Adrenal gland (tissue), 19 donors: ENCODE data around the gene TMCO6. TPM values are rescaled to one million over a fixed set of nuclear protein-coding genes. Genes with fewer than 3 reads are reported as not detected.
"Not testable (repeated sequence)": the region's sequence is repeated elsewhere in the genome, so short reads cannot be mapped to it uniquely, and the experiment has no call there.

Experiments
- DNase-seq, 7 donors: peaks; one replicate each; pipeline ENCODE4 v3.0.0-alpha.2; 2019 to 2020
- H3K27ac ChIP-seq, 5 donors: fragments of 200-600 bp; sonication (generic) in 4 of 5; 1 replicate in 3 of 5; 2 replicates in 2 of 5; pipeline versions ENCODE4 v1.5.1 to v1.8.0; 2016 to 2020; ENCODE audit warnings: mild to moderate bottlenecking in 1 of 5
- H3K27me3 ChIP-seq: fragments of 200-600 bp; 2 replicates; pipeline ENCODE4 v1.8.0; 2021
- H3K36me3 ChIP-seq, 2 donors: fragments of 200-600 bp; replicated peaks in 1 of 2; 1 replicate in 1 of 2; 2 replicates in 1 of 2; pipeline versions ENCODE4 v1.5.1 to v1.8.0; 2018 to 2022
- H3K4me1 ChIP-seq, 2 donors: fragments of 200-600 bp; replicated peaks in 1 of 2; 1 replicate in 1 of 2; 2 replicates in 1 of 2; pipeline versions ENCODE4 v1.5.1 to v1.8.0; 2018 to 2021
- H3K4me3 ChIP-seq, 4 donors: fragments of 200-600 bp; sonication (generic) in 3 of 4; one replicate each; pipeline ENCODE4 v1.5.1; 2016 to 2018
- H3K9me3 ChIP-seq, 3 donors: fragments of 200-600 bp; sonication (generic) in 1 of 3; replicated peaks in 1 of 3; 1 replicate in 2 of 3; 2 replicates in 1 of 3; pipeline versions ENCODE4 v1.5.1 to v1.8.0; 2016 to 2021
- CTCF ChIP-seq, 6 experiments: fragments of 450-650 bp in 4 of 6; fragments of 200-600 bp in 2 of 6; sonication (generic) in 1 of 6; IDR thresholded peaks; 1 replicate in 5 of 6; 2 replicates in 1 of 6; pipeline versions ENCODE4 v1.5.1 to v1.8.0; 2016 to 2021; ENCODE audit warnings: antibody characterized with exemption in 6 of 6, mild to moderate bottlenecking in 2 of 6, moderate library complexity in 1 of 6
- POLR2A ChIP-seq, 2 donors: fragments of 450-650 bp; IDR thresholded peaks; one replicate each; pipeline ENCODE4 v1.6.1; 2017; ENCODE audit warnings: antibody characterized with exemption in 2 of 2, mild to moderate bottlenecking in 2 of 2, moderate library complexity in 1 of 2
- WGBS, 4 donors: extraction: QIAGEN DNeasy Blood & Tissue Kit in 2 of 4; methylation state at CpG; one replicate each; pipeline versions ENCODE4 v1.1.5 to v1.1.7; 2013 to 2017; 5-methylcytosine and 5-hydroxymethylcytosine counted together
- intact Hi-C, 2 donors: fragments of 100-400 bp; cut with DNase I; formaldehyde crosslinking; loops; one replicate each; pipeline versions ENCODE4 v1.14.1 to v1.15.0; 2022 to 2023
- long read RNA-seq, 10 donors: library from polyadenylated mRNA in 3 of 10; unstranded in 2 of 10; stranded (forward) in 1 of 10; transcript quantifications; one replicate each; pipeline ENCODE4 v2.0.0 and lab custom pipeline, GENCODE V29; 2021 to 2026
- polyA plus RNA-seq, 3 donors: library from polyadenylated mRNA; stranded (reverse); fragments of 200-250 nt in 2 of 3; fragments of 350-450 nt in 1 of 3; fragmentation: Illumina TruSeq in 1 of 3; extraction: RNeasy Lipid Tissue Mini Kit (QIAGEN cat#74804) in 1 of 3; gene quantifications; one replicate each; pipeline ENCODE4 v1.2.3, GENCODE V29; 2013 to 2014
- total RNA-seq, 9 donors: library from RNA; depleted of rRNA in 4 of 9; stranded (reverse); fragments of >200 nt in 4 of 9; fragments of 120-200 nt in 1 of 9; fragmentation: NEBNext Ultra II Directional in 1 of 9; extraction: Animal tissue kit (Norgen Biotek cat#: 25700) in 1 of 9; gene quantifications; one replicate each; pipeline versions ENCODE4 v1.1.0 to v1.2.4, GENCODE V29; 2013 to 2023
- donor health status: healthy with polysubstance abuse.
- donor health status: Bipolar disorder and iron deficiency.
- donor health status: DM: yes; HTN: yes; CAD: no.
- donor health status: DM: no; HTN: no; CAD: no.
- donor health status: DM: no; HTN: no; CAD: no.
- donor health status: DM: yes; HTN: yes; CAD: no.

The TMCO6 gene
- total RNA-seq (100 to 1,000 TPM in 1 of 9 donors, 10 to 100 TPM in 7, 1 to 10 TPM in 1; 6.6 to 348 (median 29.5) TPM), polyA plus RNA-seq (10 to 100 TPM in 2 of 3 donors, 1 to 10 TPM in 1; 5.6 to 44.7 (median 25.3) TPM)
- long read RNA-seq, donor 1, partial matches to known transcripts = 605 of 640 reads
- long read RNA-seq, donor 1, other reads (novel, unspliced or antisense) = 32 of 640 reads
- long read RNA-seq, donor 2, partial matches to known transcripts = 0 of 1 reads
- long read RNA-seq, donor 2, other reads (novel, unspliced or antisense) = 0 of 1 reads
- long read RNA-seq, donor 3, partial matches to known transcripts = 439 of 442 reads
- long read RNA-seq, donor 3, other reads (novel, unspliced or antisense) = 0 of 442 reads
- long read RNA-seq, donor 4, transcript TMCO6-203 (12 exons, 1,887 nt) = major isoform, 6 of 15 reads
- long read RNA-seq, donor 4, partial matches to known transcripts = 1 of 15 reads
- long read RNA-seq, donor 4, other reads (novel, unspliced or antisense) = 8 of 15 reads
- long read RNA-seq, donor 5, transcript TMCO6-203 (12 exons, 1,887 nt) = major isoform, 21 of 43 reads
- long read RNA-seq, donor 5, partial matches to known transcripts = 4 of 43 reads
- long read RNA-seq, donor 5, other reads (novel, unspliced or antisense) = 15 of 43 reads
- long read RNA-seq, donor 6, partial matches to known transcripts = 0 of 6 reads
- long read RNA-seq, donor 6, other reads (novel, unspliced or antisense) = 2 of 6 reads
- long read RNA-seq, donor 7, partial matches to known transcripts = 5 of 6 reads
- long read RNA-seq, donor 7, other reads (novel, unspliced or antisense) = 0 of 6 reads
- long read RNA-seq, donor 8, partial matches to known transcripts = 638 of 667 reads
- long read RNA-seq, donor 8, other reads (novel, unspliced or antisense) = 25 of 667 reads
- long read RNA-seq, donor 9, partial matches to known transcripts = 0 of 1 reads
- long read RNA-seq, donor 9, other reads (novel, unspliced or antisense) = 0 of 1 reads
- long read RNA-seq, donor 10, partial matches to known transcripts = 7 of 9 reads
- long read RNA-seq, donor 10, other reads (novel, unspliced or antisense) = 0 of 9 reads

- H3K27ac ChIP-seq = peak within 1 kb of the TSS; percentile 68 to 96 (median 89)
- intact Hi-C loops = loop anchor here in 1 of 2 donors (5.0 kb wide), 1 partner anchor 82 kb away; the partner anchor contains the start of gene SRA1
- H3K4me1 ChIP-seq = peaks cover 13 to 18% of the 10 kb centered on the region in 2 donors
- no peaks in the 10 kb centered on the region for H3K27me3 ChIP-seq
- no peaks in the 10 kb centered on the region for H3K9me3 ChIP-seq
- 0 to 2% (median 0%) methylated on average over 7 to 63 of the region's 63 CpGs for WGBS, 4 donors
- H3K36me3 ChIP-seq = peaks cover 0 to 20% of the 10 kb centered on the region in 2 donors
- TF ChIP-seq CTCF (IDR thresholded peaks at IDR 0.05) = peak; percentile 30 to 61 (median 56)
- TF ChIP-seq POLR2A (IDR thresholded peaks at IDR 0.05) = peak in 1 of 2 donors; percentile 80
- peak; percentile 98 to 99 (median 99) for DNase-seq
- H3K4me3 ChIP-seq = peak within 1 kb of the TSS in 3 of 4 donors; percentile 23 to 94 (median 39)
Measured at GRCh38 chr5:140639148-140639981, at the start of gene TMCO6. TMCO6 (plus strand) TSS chr5:140639451; CDS start chr5:140639528, 77 bp downstream.

- DNase-seq = peak in 1 of 7 donors; percentile 42
- H3K27ac ChIP-seq = peak overlapping the region in 1 of 5 donors; percentile 47
- TF ChIP-seq POLR2A (IDR thresholded peaks at IDR 0.05) (no peak), CTCF (IDR thresholded peaks at IDR 0.05) (no peak)
- 89 to 94% (median 91%) methylated on average over 6 to 7 of the region's 7 CpGs for WGBS, 4 donors
- H3K27me3 ChIP-seq = no peaks in the 10 kb centered on the region
- H3K4me1 ChIP-seq = peaks cover 16 to 44% of the 10 kb centered on the region in 2 donors
- no peaks in the 10 kb centered on the region for H3K9me3 ChIP-seq
- intact Hi-C loops = no loop called here
- H3K4me3 ChIP-seq = no peak overlapping the region
- no peaks in the 10 kb centered on the region for H3K36me3 ChIP-seq
Measured at GRCh38 chr5:140590861-140591260, 48.4 kb upstream of the TMCO6 start.

- TF ChIP-seq CTCF (IDR thresholded peaks at IDR 0.05) = no peak
- TF ChIP-seq POLR2A (IDR thresholded peaks at IDR 0.05) = peak in 1 of 2 donors; percentile 21
- no peaks in the 10 kb centered on the region for H3K27me3 ChIP-seq
- H3K4me1 ChIP-seq = peaks cover 26 to 54% of the 10 kb centered on the region in 2 donors
- H3K9me3 ChIP-seq = no peaks in the 10 kb centered on the region
- H3K4me3 ChIP-seq = no peak overlapping the region
- peak in 3 of 7 donors; percentile 30 to 56 (median 54) for DNase-seq
- intact Hi-C loops = no loop called here
- no peaks in the 10 kb centered on the region for H3K36me3 ChIP-seq
- peak overlapping the region in 3 of 5 donors; percentile 22 to 71 (median 27) for H3K27ac ChIP-seq
- WGBS, 4 donors = 66 to 71% (median 68%) methylated on average over 5 of the region's 5 CpGs
Measured at GRCh38 chr5:140591747-140592372, 47.4 kb upstream of the TMCO6 start.

GRCh38 chr5:140593070-140593469, 46.2 kb upstream of the TMCO6 start:
- H3K27ac ChIP-seq, H3K36me3 ChIP-seq, H3K4me3 ChIP-seq, intact Hi-C loops, H3K9me3 ChIP-seq, H3K27me3 ChIP-seq: not testable (repeated sequence)
- peak in 1 of 7 donors; percentile 14 for DNase-seq
- peaks cover 29 to 55% of the 10 kb centered on the region in 2 donors for H3K4me1 ChIP-seq
- 32 to 50% (median 49%) methylated on average over 7 to 12 of the region's 14 CpGs for WGBS, 4 donors
